ENCODE measurements around the gene GNAQ. TPM values are rescaled to one million over a fixed set of nuclear protein-coding genes. Genes with fewer than 3 reads are reported as not detected.

Gene GNAQ
- total and polyA plus RNA-seq, 2 of the 4 experiments (the other 2 are of a cell fraction), result 23.1 to 50.7 TPM

DNA sequence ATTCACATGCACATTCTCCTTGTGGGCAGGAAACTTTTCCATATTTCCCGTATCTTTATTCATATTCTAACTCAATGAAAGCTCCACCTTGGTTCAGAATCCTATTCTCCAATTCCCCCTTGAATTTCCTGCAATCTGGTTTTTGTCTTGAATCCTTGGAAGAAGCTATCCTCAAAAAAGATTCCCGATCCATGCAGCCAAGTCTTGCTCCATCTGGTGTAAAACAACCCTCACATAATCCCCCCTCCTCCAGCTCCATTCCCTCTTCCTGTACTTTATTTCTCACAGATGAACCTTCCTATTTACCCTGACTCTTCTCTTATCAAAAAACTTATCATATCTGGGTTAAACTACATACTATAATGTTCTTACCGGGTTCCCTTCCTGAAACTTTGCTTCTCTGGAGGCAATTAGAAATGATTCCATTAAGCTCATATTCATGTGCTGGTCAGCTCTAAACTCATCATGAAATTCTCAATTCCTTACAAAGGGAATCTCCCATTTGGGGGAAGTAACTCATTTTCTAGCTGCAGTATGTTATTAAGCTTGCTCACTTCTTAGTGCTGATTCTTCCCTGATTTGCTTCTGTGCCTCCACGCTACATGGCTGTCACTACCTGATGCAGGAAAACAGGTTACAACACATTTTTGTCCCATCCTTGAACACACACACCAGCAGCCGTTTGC lies 81.7 kb downstream of the GNAQ start:
- Histone ChIP-seq H3K4ac (ENCODE audit: low read depth, low read length) (no peak overlapping the region; the same call in 1 of the 2 replicates), H2BK20ac (ENCODE audit: low read depth, low read length) (no peak overlapping the region), H3K36me3 (ENCODE audit: control insufficient read depth, insufficient read depth, low read length) (no peaks in the 10 kb centered on the region), H3K4me2 (ENCODE audit: low read depth, low read length) (no peak overlapping the region), H3K9ac (ENCODE audit: low read depth, low read length) (no peak overlapping the region), H3K56ac (ENCODE audit: extremely low read depth, insufficient read depth, low read length) (no peak overlapping the region), H4K8ac (ENCODE audit: low read depth in 2 of 2, low read length in 2 of 2) (no peak overlapping the region), H2AK9ac (replicated peaks; ENCODE audit: low read depth, low read length, poor library complexity) (no peak overlapping the region), H3K27ac (ENCODE audit: insufficient read depth, low read length) (no peak overlapping the region), H4K20me1 (ENCODE audit: insufficient read depth, low read length) (peaks cover 49% of the 10 kb centered on the region; the same call in 1 of the 2 replicates), H2BK15ac (ENCODE audit: low read depth, low read length) (no peak overlapping the region), H3K9me1 (ENCODE audit: insufficient read depth, low read length) (peaks cover 37% of the 10 kb centered on the region), H2BK5ac (ENCODE audit: low read depth, low read length, poor library complexity, severe bottlenecking) (no peak overlapping the region), H3K4me1 (ENCODE audit: control insufficient read depth, insufficient read depth, low read length) (peaks cover 19% of the 10 kb centered on the region), H3K23ac (ENCODE audit: low read depth, low read length) (no peak overlapping the region), H3K27me3 (ENCODE audit: control insufficient read depth, insufficient read depth, low read length) (no peaks in the 10 kb centered on the region), H4K5ac (ENCODE audit: low read depth, low read length) (no peak overlapping the region), H3K9me3 (ENCODE audit: control insufficient read depth, insufficient read depth, low read length) (no peaks in the 10 kb centered on the region), H4K91ac (ENCODE audit: insufficient read depth, low read depth, low read length) (no peak overlapping the region), H3K4me3 (ENCODE audit: insufficient read depth, low read depth, low read length) (no peak overlapping the region), H3K18ac (ENCODE audit: low read depth, low read length) (no peak overlapping the region), H3K79me1 (ENCODE audit: low read depth in 1 of 2, low read length in 2 of 2) (peaks cover 38 to 75% of the 10 kb centered on the region in 2 experiments), H2BK120ac (ENCODE audit: low read depth, low read length) (no peak overlapping the region), H3K14ac (replicated peaks; ENCODE audit: low read depth, low read length) (no peak overlapping the region), H2AFZ (replicated peaks; ENCODE audit: low read length, poor library complexity) (no peak overlapping the region), H2AK5ac (ENCODE audit: low read depth, low read length) (no peak overlapping the region)
- intact Hi-C loops (cut with micrococcal nuclease) (no loop called here), dilution Hi-C loops (cut with HindIII; ENCODE audit: low sequenced_read_pairs, unreplicated experiment) (no loop called here), in situ Hi-C loops (cut with MboI; ENCODE audit: low sequenced_read_pairs) (no loop called here)
- POLR2A ChIA-PET (ENCODE audit: unreplicated experiment), result no interaction called here
- 89% methylated on average over 3 of the region's 5 CpGs; no CpG with 5 or more reads in 1 of the 2 experiments for WGBS, 2 experiments (ENCODE audit: extremely low coverage in 2 of 2, insufficient read length in 1 of 2)
- CTCF ChIA-PET, result no interaction called here
- no peak for DNase-seq
- no peak for ATAC-seq (ENCODE audit: low read depth)
- BruUV-seq (replicated peaks), result no TSS peak
- no peak for TF ChIP-seq RAD21 (IDR thresholded peaks at IDR 0.05; ENCODE audit: low read length)
- TF ChIP-seq, protein P1, sequence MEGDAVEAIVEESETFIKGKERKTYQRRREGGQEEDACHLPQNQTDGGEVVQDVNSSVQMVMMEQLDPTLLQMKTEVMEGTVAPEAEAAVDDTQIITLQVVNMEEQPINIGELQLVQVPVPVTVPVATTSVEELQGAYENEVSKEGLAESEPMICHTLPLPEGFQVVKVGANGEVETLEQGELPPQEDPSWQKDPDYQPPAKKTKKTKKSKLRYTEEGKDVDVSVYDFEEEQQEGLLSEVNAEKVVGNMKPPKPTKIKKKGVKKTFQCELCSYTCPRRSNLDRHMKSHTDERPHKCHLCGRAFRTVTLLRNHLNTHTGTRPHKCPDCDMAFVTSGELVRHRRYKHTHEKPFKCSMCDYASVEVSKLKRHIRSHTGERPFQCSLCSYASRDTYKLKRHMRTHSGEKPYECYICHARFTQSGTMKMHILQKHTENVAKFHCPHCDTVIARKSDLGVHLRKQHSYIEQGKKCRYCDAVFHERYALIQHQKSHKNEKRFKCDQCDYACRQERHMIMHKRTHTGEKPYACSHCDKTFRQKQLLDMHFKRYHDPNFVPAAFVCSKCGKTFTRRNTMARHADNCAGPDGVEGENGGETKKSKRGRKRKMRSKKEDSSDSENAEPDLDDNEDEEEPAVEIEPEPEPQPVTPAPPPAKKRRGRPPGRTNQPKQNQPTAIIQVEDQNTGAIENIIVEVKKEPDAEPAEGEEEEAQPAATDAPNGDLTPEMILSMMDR (conservative IDR thresholded peaks at IDR 0.05; ENCODE audit: low read depth, low read length), result no peak
- no peak for TF ChIP-seq NFE2L2 (IDR thresholded peaks at IDR 0.05; ENCODE audit: low read depth, low read length)
- TF ChIP-seq POLR2A (IDR thresholded peaks at IDR 0.05; ENCODE audit: low read depth, low read length), result no peak
- TF ChIP-seq RCOR1 (IDR thresholded peaks at IDR 0.05; ENCODE audit: insufficient replicate concordance, low read length), result no peak
- TF ChIP-seq FOS (IDR thresholded peaks at IDR 0.05; ENCODE audit: low read depth, low read length), result no peak
- no peak for TF ChIP-seq CEBPB (IDR thresholded peaks at IDR 0.05; ENCODE audit: low read depth, low read length)
- TF ChIP-seq, protein P2, sequence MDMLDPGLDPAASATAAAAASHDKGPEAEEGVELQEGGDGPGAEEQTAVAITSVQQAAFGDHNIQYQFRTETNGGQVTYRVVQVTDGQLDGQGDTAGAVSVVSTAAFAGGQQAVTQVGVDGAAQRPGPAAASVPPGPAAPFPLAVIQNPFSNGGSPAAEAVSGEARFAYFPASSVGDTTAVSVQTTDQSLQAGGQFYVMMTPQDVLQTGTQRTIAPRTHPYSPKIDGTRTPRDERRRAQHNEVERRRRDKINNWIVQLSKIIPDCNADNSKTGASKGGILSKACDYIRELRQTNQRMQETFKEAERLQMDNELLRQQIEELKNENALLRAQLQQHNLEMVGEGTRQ (IDR thresholded peaks at IDR 0.05; ENCODE audit: low read depth, low read length), result no peak
- no peak for TF ChIP-seq ELK1 (IDR thresholded peaks at IDR 0.05; ENCODE audit: borderline replicate concordance, low read depth, low read length)
- no peak for TF ChIP-seq SMC3 (IDR thresholded peaks at IDR 0.05; ENCODE audit: low read depth, low read length)
- TF ChIP-seq BHLHE40 (IDR thresholded peaks at IDR 0.05; ENCODE audit: low read depth, low read length), result no peak
- TF ChIP-seq RFX5 (IDR thresholded peaks at IDR 0.05; ENCODE audit: low read depth, low read length), result no peak
- no peak for TF ChIP-seq MAZ (IDR thresholded peaks at IDR 0.05; ENCODE audit: borderline replicate concordance, low read depth, low read length)
- TF ChIP-seq MAFK (IDR thresholded peaks at IDR 0.05; ENCODE audit: low read depth, low read length), result no peak
- TF ChIP-seq CHD1 (IDR thresholded peaks at IDR 0.05; ENCODE audit: low read depth, low read length), result no peak
- no peak for TF ChIP-seq MXI1 (IDR thresholded peaks at IDR 0.05; ENCODE audit: borderline replicate concordance, low read depth, low read length)

All from IMR-90 (cell line).